ENCODE data around the gene NEDD4L. TPM values are rescaled to one million over a fixed set of nuclear protein-coding genes. Genes with fewer than 3 reads are reported as not detected.

Gene NEDD4L
- total and polyA plus RNA-seq, 2 experiments from 2014 or later, result 36.2 to 72.3 TPM

- no peak for TF ChIP-seq ETS1 (IDR thresholded peaks at IDR 0.05)
- no peak for TF ChIP-seq EZH2 (IDR thresholded peaks at IDR 0.05; ENCODE audit: low read depth, unreplicated experiment)
- TF ChIP-seq JUNB (IDR thresholded peaks at IDR 0.05; ENCODE audit: unreplicated experiment), result no peak
- TF ChIP-seq REST (IDR thresholded peaks at IDR 0.05; ENCODE audit: unreplicated experiment), result no peak
Observed at GRCh38 chr18:58114766-58115165, 70.7 kb downstream of the NEDD4L start (continued).

GRCh38 chr18:58116818-58117217 lies 72.8 kb downstream of the NEDD4L start:
- Histone ChIP-seq H3K27ac (ENCODE audit: low read depth) (no peak overlapping the region), H3K4me2 (no peak overlapping the region), H4K20me1 (replicated peaks; ENCODE audit: insufficient read depth) (peaks cover 27% of the 10 kb centered on the region), H3K36me3 (ENCODE audit: insufficient read depth) (no peaks in the 10 kb centered on the region), H3K4me3 (no peak overlapping the region), H2AFZ (no peak overlapping the region), H3F3A (replicated peaks; ENCODE audit: low read depth) (no peaks in the 10 kb centered on the region), H3K79me2 (replicated peaks; ENCODE audit: insufficient read depth) (peaks cover 86% of the 10 kb centered on the region), H3K27me3 (ENCODE audit: insufficient read depth) (no peaks in the 10 kb centered on the region), H3K4me1 (ENCODE audit: insufficient read depth) (peaks cover 27% of the 10 kb centered on the region), H3K9me2 (ENCODE audit: insufficient read depth) (no peaks in the 10 kb centered on the region)
- H3K9me3 Mint-ChIP-seq, result no peaks in the 10 kb centered on the region
- no peak for TF ChIP-seq STAT1 (IDR thresholded peaks at IDR 0.05; ENCODE audit: unreplicated experiment)
- no peak for TF ChIP-seq ZNF114 (CRISPR knock-in tag; IDR thresholded peaks at IDR 0.05)
- no peak for TF ChIP-seq EZH2 (IDR thresholded peaks at IDR 0.05; ENCODE audit: low read depth, unreplicated experiment)
- TF ChIP-seq ETS1 (IDR thresholded peaks at IDR 0.05), result no peak
- TF ChIP-seq JUNB (IDR thresholded peaks at IDR 0.05; ENCODE audit: unreplicated experiment), result no peak
- TF ChIP-seq REST (IDR thresholded peaks at IDR 0.05; ENCODE audit: unreplicated experiment), result no peak
- TF ChIP-seq CTCF (conservative IDR thresholded peaks at IDR 0.05; ENCODE audit: low read depth in 2 of 2), result no peak
- TF ChIP-seq EZH2phosphoT487 (IDR thresholded peaks at IDR 0.05; ENCODE audit: unreplicated experiment), result no peak
- TF ChIP-seq CREB1 (CRISPR knock-in tag; IDR thresholded peaks at IDR 0.05; ENCODE audit: low read depth), result no peak
- TF ChIP-seq ZNF331 (CRISPR knock-in tag; IDR thresholded peaks at IDR 0.05; ENCODE audit: low read depth), result no peak
- no peak for TF ChIP-seq NANOG (IDR thresholded peaks at IDR 0.05; ENCODE audit: borderline replicate concordance)
- DNase-seq (ENCODE audit: low spot score) (no peak), ATAC-seq (no peak)
- peaks cover 49% of the 10 kb centered on the region for H3K4me1 Mint-ChIP-seq
- H3K27me3 Mint-ChIP-seq (ENCODE audit: insufficient read depth, low read depth, poor library complexity), result no peaks in the 10 kb centered on the region
- H3K4me3 Mint-ChIP-seq, result no peak overlapping the region
- no peak overlapping the region for H3K27ac Mint-ChIP-seq
- H3K36me3 Mint-ChIP-seq (ENCODE audit: low read depth), result no peaks in the 10 kb centered on the region
